ENCODE results near the gene KCNA4.

DNA sequence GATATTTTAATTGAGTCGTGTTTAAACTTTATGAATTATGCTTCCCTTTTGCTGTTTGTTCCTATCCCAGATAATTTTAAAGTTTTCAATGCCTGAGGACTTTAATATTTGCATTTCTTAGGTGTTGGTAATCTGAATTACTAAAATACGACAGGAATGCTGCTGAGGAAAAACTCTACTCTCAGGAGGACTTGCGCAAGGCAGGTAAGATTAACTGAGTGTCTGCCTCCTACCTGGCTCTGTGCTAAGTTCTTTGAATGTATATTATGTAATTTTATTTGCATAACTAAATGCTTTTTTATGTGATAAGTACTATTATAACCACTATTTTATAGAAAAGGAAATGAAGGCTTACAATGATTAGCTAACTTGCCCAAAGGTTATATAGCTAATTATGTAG lies 2.7 kb upstream of the KCNA4 start:
- TF ChIP-seq, protein P1, sequence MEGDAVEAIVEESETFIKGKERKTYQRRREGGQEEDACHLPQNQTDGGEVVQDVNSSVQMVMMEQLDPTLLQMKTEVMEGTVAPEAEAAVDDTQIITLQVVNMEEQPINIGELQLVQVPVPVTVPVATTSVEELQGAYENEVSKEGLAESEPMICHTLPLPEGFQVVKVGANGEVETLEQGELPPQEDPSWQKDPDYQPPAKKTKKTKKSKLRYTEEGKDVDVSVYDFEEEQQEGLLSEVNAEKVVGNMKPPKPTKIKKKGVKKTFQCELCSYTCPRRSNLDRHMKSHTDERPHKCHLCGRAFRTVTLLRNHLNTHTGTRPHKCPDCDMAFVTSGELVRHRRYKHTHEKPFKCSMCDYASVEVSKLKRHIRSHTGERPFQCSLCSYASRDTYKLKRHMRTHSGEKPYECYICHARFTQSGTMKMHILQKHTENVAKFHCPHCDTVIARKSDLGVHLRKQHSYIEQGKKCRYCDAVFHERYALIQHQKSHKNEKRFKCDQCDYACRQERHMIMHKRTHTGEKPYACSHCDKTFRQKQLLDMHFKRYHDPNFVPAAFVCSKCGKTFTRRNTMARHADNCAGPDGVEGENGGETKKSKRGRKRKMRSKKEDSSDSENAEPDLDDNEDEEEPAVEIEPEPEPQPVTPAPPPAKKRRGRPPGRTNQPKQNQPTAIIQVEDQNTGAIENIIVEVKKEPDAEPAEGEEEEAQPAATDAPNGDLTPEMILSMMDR (IDR thresholded peaks at IDR 0.05) = no peak
- TF ChIP-seq POLR2A (IDR thresholded peaks at IDR 0.05) (no peak), EP300 (IDR thresholded peaks at IDR 0.05) (no peak)
